ENCODE data around the gene IDE. TPM values are rescaled to one million over a fixed set of nuclear protein-coding genes. Genes with fewer than 3 reads are reported as not detected.

The IDE gene
- total and polyA plus RNA-seq, 2 of the 13 experiments (the other 11 are each of a cell fraction or from before 2014, with no cell fraction given) = 16.1 to 52.1 TPM

DNA sequence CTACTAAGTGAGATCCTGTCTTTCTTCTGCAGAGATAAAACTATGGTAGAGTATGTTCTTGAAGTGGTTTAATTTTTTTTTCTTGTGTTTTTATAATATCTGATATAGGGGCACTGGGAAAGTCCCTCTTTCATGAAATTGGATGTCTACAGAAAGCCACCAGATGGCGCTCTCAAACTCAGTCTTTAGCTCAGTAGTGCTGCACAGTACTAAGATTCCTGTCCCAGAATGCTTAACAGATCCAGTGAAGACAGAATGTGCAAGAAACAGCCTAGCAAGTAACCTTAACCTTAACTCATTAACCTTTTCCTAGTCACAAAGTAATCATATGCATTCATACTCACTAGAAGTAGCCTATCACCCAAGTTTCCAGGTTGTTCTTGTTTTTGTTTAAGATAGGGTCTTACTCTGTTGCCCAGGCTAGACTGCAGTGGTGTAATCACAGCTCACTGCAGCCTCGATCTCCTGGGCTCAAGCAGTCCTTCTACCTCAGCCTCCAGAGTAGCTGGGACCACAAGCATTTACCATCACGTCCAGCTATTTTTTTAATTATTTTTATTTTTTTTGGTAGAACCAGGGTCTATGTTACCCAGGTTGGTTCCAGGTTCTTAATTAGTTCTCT is 56.7 kb downstream of the IDE start (continued):
- TF ChIP-seq, protein P1, sequence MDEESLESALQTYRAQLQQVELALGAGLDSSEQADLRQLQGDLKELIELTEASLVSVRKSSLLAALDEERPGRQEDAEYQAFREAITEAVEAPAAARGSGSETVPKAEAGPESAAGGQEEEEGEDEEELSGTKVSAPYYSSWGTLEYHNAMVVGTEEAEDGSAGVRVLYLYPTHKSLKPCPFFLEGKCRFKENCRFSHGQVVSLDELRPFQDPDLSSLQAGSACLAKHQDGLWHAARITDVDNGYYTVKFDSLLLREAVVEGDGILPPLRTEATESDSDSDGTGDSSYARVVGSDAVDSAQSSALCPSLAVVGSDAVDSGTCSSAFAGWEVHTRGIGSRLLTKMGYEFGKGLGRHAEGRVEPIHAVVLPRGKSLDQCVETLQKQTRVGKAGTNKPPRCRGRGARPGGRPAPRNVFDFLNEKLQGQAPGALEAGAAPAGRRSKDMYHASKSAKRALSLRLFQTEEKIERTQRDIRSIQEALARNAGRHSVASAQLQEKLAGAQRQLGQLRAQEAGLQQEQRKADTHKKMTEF (CRISPR knock-in tag; IDR thresholded peaks at IDR 0.05) = 0 out of 2 replicates have a peak, but pooled peaks have one; percentile 20
- TF ChIP-seq, protein P2, sequence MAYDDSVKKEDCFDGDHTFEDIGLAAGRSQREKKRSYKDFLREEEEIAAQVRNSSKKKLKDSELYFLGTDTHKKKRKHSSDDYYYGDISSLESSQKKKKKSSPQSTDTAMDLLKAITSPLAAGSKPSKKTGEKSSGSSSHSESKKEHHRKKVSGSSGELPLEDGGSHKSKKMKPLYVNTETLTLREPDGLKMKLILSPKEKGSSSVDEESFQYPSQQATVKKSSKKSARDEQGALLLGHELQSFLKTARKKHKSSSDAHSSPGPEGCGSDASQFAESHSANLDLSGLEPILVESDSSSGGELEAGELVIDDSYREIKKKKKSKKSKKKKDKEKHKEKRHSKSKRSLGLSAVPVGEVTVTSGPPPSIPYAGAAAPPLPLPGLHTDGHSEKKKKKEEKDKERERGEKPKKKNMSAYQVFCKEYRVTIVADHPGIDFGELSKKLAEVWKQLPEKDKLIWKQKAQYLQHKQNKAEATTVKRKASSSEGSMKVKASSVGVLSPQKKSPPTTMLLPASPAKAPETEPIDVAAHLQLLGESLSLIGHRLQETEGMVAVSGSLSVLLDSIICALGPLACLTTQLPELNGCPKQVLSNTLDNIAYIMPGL (CRISPR knock-in tag; IDR thresholded peaks at IDR 0.05; ENCODE audit: borderline replicate concordance in 1 of 2, low read depth in 1 of 2) = peak in 1 of 2 experiments; percentile 47; a peak in 1 of 4 replicates
- peak; percentile 93 for TF ChIP-seq ZNF121 (CRISPR knock-in tag; IDR thresholded peaks at IDR 0.05)

DNA sequence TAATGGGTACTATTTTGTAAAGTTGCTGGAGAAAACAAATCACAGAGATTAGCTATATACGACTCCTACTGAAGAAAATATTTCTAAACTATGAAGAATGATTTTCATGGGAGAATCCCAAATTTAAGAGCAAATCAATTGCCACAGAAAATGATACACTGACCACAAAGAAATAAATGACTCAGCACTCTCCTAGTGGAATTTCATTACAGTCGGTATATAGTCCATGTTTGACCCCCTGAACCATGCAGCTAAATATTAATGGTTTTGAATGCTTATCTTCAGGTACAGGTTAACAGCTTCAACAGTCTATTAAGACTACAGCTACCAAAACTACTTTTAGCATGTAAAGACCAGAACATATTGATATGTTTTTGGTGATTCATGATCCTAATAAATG is 65.0 kb downstream of the IDE start:
- in situ Hi-C loops (cut with HindIII; ENCODE audit: extremely low pct_ligation_motif_present, low pct_unique_long_range_greater_than_20kb) (no loop called here), intact Hi-C loops (cut with micrococcal nuclease; ENCODE audit: unreplicated experiment) (no loop called here)
- 91% methylated on average over 2 of the region's 2 CpGs for WGBS (ENCODE audit: low lambda C conversion rate)
- Histone ChIP-seq H3K27ac (ENCODE audit: extremely low read length, insufficient read depth, low read length) (no peak overlapping the region), H3K9me3 (ENCODE audit: low read length) (no peaks in the 10 kb centered on the region), H3K4me2 (ENCODE audit: low read depth, low read length) (no peak overlapping the region), H3K4me1 (ENCODE audit: insufficient read depth, low read length) (no peaks in the 10 kb centered on the region), H3K36me3 (replicated peaks in 1 of 2; ENCODE audit: control insufficient read depth in 1 of 2, insufficient read depth in 2 of 2, low read length in 2 of 2) (peaks cover 3 to 55% of the 10 kb centered on the region in 2 experiments), H3K27me3 (ENCODE audit: control insufficient read depth in 1 of 2, insufficient read depth in 2 of 2, low read length in 2 of 2) (no peaks in the 10 kb centered on the region), H2AFZ (ENCODE audit: low read length) (no peak overlapping the region), H4K20me1 (ENCODE audit: insufficient read depth, low read length) (no peaks in the 10 kb centered on the region), H3K9ac (ENCODE audit: insufficient read depth, low read depth, low read length) (no peak overlapping the region), H3K4me3 (replicated peaks in 1 of 3; ENCODE audit: insufficient read depth in 1 of 3, low read depth in 2 of 3, low read length in 3 of 3) (no peak overlapping the region), H3K79me2 (ENCODE audit: insufficient read depth, low read length) (no peaks in the 10 kb centered on the region)
- BruUV-seq (replicated peaks) = no TSS peak
- DNase-seq (ENCODE audit: low spot score) (no peak), ATAC-seq (no peak), FAIRE-seq (no peak)
- POLR2A ChIA-PET = no interaction called here
- CTCF ChIA-PET (ENCODE audit: low intra/inter-chr PET ratio, low total read pairs) = no interaction called here
- no peak for TF ChIP-seq POLR2AphosphoS2 (IDR thresholded peaks at IDR 0.05; ENCODE audit: low read depth, low read length)
- TF ChIP-seq, protein P3, sequence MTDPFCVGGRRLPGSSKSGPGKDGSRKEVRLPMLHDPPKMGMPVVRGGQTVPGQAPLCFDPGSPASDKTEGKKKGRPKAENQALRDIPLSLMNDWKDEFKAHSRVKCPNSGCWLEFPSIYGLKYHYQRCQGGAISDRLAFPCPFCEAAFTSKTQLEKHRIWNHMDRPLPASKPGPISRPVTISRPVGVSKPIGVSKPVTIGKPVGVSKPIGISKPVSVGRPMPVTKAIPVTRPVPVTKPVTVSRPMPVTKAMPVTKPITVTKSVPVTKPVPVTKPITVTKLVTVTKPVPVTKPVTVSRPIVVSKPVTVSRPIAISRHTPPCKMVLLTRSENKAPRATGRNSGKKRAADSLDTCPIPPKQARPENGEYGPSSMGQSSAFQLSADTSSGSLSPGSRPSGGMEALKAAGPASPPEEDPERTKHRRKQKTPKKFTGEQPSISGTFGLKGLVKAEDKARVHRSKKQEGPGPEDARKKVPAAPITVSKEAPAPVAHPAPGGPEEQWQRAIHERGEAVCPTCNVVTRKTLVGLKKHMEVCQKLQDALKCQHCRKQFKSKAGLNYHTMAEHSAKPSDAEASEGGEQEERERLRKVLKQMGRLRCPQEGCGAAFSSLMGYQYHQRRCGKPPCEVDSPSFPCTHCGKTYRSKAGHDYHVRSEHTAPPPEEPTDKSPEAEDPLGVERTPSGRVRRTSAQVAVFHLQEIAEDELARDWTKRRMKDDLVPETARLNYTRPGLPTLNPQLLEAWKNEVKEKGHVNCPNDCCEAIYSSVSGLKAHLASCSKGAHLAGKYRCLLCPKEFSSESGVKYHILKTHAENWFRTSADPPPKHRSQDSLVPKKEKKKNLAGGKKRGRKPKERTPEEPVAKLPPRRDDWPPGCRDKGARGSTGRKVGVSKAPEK (CRISPR knock-in tag; IDR thresholded peaks at IDR 0.05; ENCODE audit: borderline replicate concordance) = no peak
- TF ChIP-seq ZNF296 (CRISPR knock-in tag; conservative IDR thresholded peaks at IDR 0.05) = no peak
- TF ChIP-seq NFATC3 (CRISPR knock-in tag; IDR thresholded peaks at IDR 0.05) = no peak
- TF ChIP-seq, protein P4, sequence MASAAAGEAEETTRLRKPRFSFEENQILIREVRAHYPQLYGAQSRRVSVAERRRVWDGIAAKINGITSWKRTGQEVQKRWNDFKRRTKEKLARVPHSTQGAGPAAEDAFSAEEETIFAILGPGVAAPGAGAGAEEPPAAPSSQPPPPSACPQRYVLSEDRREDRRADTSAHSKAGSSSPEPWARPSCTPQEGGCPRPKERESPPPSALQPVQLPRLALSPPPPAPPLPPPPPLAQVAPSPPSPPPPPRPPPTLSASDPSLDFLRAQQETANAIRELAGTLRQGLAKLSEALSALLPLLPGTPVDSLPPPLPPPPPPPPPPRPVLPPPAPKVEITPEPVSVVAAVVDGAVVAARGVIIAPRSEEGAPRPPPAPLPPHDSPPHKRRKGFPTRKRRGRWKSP (CRISPR knock-in tag; IDR thresholded peaks at IDR 0.05) = no peak
- no peak for TF ChIP-seq ZNF207 (IDR thresholded peaks at IDR 0.05; ENCODE audit: borderline replicate concordance)
- TF ChIP-seq, protein P5, sequence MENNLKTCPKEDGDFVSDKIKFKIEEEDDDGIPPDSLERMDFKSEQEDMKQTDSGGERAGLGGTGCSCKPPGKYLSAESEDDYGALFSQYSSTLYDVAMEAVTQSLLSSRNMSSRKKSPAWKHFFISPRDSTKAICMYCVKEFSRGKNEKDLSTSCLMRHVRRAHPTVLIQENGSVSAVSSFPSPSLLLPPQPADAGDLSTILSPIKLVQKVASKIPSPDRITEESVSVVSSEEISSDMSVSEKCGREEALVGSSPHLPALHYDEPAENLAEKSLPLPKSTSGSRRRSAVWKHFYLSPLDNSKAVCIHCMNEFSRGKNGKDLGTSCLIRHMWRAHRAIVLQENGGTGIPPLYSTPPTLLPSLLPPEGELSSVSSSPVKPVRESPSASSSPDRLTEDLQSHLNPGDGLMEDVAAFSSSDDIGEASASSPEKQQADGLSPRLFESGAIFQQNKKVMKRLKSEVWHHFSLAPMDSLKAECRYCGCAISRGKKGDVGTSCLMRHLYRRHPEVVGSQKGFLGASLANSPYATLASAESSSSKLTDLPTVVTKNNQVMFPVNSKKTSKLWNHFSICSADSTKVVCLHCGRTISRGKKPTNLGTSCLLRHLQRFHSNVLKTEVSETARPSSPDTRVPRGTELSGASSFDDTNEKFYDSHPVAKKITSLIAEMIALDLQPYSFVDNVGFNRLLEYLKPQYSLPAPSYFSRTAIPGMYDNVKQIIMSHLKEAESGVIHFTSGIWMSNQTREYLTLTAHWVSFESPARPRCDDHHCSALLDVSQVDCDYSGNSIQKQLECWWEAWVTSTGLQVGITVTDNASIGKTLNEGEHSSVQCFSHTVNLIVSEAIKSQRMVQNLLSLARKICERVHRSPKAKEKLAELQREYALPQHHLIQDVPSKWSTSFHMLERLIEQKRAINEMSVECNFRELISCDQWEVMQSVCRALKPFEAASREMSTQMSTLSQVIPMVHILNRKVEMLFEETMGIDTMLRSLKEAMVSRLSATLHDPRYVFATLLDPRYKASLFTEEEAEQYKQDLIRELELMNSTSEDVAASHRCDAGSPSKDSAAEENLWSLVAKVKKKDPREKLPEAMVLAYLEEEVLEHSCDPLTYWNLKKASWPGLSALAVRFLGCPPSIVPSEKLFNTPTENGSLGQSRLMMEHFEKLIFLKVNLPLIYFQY (CRISPR knock-in tag; IDR thresholded peaks at IDR 0.05; ENCODE audit: borderline replicate concordance) = no peak

All from HepG2 (cell line).